ENCODE measurements around the gene PAPLN.

PAPLN gene

DNA sequence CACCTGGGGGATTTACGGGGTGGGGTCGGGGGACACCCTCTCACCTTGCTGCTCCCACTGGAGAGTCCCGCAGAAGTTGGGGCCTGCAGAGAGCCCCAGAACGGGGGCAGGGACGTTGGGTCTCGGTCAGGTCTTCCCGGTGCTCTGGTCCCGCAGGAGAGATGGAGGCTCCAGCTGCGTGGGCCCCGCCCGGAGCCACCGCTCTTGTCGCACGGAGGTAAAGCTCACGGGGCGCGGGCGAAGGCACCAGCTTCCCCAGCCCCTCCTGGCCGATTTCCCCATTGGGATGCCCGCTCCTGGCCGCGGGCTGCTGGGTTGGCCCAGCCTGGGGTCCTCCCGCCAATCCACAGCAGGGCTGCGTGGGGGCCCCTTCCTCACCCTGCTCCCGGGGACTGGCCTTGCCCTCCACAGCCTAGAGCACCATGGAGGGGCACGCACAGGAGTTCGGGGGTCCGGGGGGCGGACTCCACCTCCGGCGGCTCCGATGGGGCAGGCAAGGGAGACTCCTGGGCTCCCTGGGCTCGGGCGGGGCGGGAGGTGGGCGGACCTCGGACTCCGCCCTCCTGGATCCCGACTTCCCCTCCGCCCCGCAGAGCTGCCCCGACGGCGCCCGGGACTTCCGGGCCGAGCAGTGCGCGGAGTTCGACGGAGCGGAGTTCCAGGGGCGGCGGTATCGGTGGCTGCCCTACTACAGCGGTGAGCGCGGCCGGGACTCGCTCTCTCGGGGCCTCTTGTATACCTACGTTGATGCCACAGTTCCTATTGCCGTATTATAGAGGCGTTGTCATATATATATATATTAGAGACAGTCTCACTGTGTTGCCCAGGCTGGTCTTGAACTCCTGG lies 8.4 kb downstream of the PAPLN start:
- DNase-seq (ENCODE audit: low spot score): no peak

DNA sequence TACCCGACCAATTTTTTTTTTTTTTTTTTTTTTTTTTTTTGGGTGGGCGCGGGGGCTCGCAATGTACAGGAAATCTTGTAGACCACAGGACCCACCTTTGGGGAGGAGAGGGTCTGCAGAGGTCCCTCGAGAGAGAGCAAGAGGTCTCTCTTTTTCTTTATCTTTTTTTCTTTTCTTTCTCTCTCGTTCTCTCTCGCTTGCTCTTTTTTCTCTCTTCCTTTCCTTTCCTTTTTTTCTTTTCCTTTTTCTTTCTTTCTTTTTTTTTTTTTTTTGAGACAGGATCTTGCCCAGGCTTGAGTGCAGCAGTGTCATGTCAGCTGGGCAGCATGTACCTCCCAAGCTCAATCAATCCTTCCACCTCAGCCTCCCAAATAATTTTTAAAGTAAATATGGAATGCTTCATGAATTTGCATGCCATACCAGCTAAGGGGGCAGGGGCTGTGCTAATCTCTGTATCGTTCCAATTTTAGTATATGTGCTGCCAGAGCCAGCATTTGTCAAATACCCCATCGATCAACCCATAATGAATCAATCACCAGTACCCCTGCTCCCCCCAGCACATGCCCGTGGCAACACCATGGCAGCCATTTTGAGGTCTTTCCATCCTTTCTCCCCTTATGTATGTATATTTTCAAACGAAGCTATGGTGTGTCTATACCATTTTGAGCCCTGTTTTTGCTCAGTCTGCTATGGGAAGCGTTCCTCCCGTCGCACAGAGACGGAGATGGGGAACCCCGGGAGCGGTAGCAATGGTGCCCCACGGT lies 9.3 kb downstream of the PAPLN start:
- no peak for DNase-seq (ENCODE audit: low spot score)

DNA sequence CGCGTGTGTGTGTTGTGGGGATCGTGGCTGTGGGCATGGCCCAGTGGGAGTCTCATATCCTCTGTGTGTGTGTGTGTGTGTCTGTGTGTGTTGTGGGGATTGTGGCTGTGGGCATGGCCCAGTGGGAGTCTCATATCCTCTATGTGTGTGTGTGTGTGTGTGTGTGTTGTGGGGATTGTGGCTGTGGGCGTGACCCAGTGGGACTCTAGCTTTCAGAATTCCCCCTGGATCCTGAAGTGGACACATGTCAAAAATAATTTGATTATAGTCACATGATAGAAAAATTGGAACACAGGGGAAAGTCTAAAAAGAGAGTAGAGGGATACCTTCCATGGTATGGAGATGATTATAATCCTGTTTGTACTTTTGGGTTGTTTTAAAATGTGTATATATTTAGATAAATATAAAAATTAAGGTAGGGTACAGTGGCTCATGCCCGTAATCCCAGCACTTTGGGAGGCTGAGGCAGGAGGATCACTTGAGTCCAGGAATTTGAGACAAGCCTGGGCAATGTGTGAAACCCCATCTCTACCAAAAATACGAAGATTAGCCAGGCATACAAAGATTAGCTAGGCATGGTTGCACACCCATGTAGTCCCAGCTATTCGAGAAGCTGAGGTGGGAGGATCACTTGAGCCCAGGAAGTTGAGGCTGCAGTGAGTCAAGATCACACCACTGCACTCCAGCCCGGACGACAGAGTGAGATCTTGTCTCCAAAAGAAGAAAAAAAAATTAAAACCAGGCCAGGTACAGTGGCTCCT lies 11.0 kb downstream of the PAPLN start:
- DNase-seq (ENCODE audit: low spot score): no peak

DNA sequence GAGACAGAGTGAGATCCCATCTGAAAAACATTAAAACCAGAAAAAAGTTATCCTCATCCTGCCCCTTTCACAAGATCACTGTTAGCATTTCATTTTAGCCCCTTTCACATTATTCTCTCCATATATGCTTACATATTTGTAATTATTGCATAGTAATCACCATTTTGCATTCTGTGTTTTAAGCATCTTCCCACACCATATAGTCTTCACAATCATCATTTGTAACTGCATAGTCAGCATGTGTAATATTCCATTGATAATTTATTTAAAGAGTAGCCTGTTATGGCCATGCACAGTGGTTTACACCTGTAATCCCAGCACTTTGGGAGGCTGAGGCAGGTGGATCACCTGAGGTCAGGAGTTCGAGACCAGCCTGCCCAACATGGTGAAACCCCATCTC lies 11.8 kb downstream of the PAPLN start:
- no peak for DNase-seq (ENCODE audit: low spot score)

DNA sequence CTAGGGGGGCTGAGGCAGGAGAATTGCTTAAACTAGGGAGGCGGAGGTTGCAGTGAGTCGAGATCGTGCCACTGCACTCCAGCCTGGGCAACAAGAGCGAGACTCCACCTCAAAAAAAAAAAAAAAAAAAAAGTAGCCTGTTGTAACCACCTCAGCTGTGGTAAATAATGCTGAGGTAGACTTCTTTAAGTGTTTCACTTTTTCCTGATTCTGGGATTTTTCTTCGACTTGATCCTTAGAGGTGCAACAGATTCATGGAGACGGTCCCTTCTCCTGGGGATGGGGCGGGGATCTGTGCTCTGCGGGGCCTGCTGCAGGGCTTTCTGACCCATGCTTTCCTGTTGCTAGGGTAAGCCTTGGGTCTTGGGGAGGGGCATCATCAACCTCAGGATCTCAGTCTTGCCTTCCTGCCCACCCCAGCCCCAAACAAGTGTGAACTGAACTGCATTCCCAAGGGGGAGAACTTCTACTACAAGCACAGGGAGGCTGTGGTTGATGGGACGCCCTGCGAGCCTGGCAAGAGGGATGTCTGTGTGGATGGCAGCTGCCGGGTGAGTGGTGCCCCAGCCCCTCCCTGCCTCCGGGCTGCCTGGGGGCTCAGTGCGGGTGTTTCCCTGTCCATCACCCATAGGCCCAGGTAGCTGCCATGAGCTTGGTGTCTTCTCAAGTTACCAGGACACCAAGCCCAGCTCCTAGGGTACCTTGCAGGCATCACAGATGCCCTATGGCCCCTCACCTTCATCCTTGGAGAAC lies 12.4 kb downstream of the PAPLN start:
- DNase-seq (ENCODE audit: low spot score): no peak

DNA sequence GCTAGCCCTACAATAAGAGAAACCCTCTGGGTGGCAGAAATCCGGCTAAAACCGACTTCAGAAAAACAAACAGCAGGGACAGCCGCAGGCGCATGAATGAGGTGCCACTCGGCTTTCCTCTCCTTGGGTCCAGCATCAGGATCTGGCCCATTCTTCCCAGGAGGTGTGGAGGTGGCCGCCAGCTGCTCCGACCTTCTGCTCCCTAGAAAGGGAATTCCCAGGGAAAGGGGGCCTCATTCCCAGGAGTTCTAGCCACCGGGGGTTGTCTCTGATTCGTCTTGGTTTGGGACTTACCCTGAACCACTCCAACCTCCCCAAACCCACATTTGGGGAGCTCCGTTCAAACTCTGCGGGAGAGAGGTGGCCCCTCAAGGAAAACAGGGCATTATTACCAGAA lies 13.0 kb downstream of the PAPLN start:
- no peak for DNase-seq (ENCODE audit: low spot score)

DNA sequence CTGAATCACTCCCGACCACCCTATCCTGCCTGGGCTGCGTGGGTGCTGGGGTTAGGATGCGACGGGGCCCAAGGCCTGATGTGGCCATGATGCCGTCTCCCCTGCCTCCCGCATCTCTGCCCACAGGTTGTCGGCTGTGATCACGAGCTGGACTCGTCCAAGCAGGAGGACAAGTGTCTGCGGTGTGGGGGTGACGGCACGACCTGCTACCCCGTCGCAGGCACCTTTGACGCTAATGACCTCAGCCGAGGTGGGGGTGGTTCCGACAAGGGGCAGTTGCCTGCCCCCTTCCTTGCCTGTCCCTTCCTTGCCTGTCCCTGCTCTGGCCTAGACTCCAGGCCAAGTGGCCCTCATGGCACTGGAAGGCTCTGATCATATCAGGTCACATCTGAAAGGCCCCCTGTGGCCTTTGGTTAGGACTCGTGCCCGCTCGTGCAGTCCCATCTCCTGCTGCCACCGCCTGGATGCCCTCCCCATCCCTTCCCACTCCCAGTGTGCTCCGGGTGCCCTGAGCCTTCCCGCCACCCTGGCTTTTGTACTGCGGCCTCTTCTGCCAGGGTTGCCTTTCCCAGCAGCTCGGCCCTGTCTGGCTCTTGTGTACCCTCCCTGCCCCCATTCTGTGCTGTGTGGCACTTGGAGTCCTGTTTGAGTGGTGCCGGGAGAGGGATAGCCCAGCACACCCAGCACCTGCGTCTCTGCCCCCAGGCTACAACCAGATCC lies 13.6 kb downstream of the PAPLN start:
- no peak for DNase-seq (ENCODE audit: low spot score)

DNA sequence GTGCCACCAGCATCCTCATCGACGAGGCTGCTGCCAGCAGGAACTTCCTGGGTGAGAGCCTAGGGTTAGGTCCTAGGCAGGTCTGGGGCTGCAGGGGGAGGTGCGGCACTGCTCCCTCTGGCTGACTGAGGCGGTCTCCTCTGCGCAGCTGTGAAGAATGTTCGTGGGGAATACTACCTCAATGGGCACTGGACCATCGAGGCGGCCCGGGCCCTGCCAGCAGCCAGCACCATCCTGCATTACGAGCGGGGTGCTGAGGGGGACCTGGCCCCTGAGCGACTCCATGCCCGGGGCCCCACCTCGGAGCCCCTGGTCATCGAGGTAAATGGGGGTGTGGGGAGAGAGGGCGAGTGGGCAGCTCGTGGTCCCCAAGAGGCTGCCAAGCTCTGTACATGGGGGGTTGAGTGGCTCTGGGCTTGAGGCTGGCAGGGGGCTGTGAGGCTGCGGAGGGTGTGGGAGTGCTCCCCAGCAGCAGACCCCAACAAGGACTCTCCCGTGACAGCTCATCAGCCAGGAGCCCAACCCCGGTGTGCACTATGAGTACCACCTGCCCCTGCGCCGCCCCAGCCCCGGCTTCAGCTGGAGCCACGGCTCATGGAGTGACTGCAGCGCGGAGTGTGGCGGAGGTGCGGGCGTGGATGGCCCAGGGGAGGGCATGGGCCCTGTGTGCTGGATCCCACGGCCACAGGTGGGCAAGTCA lies 14.4 kb downstream of the PAPLN start:
- no peak for DNase-seq (ENCODE audit: low spot score)

DNA sequence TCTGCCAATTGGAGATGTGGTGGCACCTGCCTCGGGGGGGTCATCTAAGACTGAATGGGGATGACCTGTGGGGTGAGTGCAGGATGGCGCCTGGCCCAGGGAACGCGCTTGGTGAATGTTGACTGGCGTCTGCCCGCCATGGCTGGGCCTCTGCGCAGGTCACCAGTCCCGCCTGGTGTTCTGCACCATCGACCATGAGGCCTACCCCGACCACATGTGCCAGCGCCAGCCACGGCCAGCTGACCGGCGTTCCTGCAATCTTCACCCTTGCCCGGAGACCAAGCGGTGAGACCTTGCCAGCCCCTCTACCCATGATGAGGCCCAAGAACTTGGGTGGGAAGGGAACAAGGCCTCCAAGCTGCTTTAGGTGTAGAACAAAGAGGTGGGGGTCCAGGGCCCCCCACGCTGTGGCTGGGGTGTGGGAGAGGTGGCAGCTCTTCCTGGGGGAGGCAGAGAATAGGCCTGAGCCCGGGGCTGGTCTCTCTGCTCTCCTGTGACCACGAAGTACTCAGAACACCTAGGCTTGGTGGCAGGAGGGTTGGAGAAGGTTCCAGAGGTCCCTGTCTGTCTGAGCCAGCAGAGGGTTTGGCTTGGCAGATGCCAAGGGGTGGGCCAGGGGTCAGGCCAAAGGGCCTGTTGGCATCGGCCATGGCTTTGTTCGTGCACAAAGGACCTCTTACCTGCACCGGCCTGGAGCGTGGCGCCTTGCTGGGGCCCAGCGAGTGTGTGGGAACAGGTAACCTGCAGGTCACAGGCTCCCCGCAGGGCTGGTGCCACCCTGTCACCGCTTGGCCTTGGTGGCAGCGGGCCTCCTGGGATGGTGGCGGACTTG lies 15.4 kb downstream of the PAPLN start:
- DNase-seq (ENCODE audit: low spot score): no peak

DNA sequence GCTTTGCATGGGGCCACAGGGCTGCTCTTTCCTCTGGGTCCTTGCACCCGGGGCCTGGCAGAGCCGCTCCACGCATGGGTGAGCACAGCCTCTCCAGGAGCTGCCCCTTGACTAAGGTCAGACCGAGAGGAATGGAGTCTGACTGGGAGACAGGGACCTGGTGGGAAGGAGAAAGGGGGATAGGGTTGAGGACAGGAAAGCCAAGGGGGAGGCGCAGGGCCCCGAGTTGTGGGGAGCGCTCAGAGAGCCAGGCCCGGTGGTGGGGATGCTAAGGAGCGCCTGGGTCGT lies 16.0 kb downstream of the PAPLN start:
- DNase-seq (ENCODE audit: low spot score): no peak

DNA sequence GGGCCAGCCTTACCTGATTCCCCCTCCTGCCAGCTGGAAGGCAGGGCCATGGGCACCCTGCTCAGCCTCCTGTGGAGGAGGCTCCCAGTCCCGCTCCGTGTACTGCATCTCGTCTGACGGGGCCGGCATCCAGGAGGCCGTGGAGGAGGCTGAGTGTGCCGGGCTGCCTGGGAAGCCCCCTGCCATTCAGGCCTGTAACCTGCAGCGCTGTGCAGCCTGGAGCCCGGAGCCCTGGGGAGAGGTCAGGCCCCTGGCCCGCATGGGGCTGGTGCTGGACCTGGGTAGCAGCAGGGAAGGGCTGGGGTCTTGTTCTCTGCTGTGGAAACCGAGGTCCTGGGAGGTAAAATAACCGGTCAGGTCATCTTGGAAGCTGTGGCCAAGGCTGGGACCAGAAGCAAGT lies 16.4 kb downstream of the PAPLN start:
- DNase-seq (ENCODE audit: low spot score): no peak

DNA sequence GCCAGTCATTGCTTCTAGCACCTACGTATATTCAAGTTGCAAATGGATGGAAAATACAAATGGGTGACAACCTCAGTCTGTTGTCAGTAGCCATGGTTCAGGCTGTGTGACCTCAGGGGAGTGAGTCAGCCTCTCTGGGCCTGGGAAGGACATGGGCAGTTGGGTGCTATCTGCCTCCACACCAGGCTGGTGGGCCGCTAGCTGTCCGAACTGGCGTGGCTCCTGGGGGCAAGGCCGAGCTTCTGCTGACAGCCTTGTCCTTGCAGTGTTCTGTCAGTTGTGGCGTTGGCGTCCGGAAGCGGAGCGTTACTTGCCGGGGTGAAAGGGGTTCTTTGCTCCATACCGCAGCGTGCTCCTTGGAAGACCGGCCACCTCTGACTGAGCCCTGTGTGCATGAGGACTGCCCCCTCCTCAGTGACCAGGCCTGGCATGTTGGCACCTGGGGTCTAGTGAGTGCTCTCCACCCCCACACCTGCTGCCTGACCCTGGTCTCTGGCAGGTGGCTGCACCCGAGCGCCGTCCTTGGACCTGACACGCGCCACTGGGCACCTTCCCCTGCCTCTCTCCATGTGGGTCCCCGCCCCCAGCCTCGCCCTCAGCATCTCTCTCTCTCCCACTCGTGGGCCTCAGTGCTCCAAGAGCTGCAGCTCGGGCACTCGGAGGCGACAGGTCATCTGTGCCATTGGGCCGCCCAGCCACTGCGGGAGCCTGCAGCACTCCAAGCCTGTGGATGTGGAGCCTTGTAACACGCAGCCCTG lies 17.1 kb downstream of the PAPLN start:
- no peak for DNase-seq (ENCODE audit: low spot score)

DNA sequence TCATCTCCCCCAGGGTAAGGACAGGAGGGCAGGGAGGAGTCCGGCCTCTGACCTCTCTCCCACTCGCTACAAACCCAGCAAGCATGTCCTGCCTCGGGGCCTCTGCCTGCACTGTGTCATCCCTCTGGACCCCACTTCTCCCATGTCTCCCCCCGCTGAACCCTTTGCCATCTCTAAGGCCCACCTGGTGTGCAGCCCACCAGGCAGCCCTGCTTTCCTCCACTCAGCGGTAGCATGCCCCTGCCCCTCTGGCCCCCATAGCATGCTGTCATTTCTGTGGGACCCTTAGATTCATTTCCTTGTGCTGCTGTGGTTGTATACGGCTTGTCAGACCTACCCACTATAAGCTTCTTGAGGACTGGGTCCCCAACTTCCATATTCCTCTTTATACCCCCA lies 17.7 kb downstream of the PAPLN start:
- no peak for DNase-seq (ENCODE audit: low spot score)

DNA sequence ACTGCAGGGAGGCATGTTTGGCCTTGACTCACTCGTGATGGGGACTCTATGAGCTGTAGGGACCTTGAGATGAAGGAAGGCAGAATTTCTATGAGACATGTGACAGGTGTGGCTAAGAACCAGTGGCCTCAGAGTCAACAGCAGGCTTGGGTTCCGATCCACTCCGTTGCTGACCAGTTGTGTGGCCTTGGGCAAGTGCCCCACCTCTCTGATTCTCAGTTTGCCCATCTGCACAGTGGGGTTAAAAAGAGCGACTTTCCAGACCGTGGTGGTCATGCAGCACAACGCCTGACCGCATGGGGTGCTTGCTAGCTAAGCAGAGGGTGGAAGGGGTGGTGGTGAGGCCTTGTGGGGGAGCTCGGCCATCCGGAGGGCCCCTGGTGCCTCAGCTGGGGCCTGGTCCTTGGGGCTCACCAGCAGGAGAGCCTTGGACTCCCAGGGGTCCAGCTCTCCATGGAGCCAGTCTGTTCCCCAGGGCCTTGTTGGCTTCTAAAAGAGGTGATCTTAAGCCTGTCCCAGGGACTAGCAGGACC lies 18.5 kb downstream of the PAPLN start:
- DNase-seq (ENCODE audit: low spot score): no peak

DNA sequence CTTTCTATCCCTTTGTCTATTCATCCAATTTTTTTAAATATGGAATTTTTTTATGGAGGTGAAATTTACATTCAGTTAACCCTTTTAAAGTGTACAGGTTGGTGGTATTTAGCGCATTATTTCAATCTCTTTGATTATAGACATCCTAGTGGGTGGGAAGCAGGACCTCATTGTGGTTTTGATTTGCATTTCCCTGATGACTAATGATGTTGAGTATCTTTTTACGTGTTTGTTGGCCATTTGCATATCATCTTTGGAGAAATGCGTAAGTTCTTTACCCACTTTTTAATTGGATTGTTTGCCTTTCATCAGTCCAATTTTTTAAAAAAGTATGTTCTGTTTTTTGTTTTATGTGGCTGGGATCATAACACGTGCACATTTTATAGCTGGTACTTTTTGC lies 20.8 kb downstream of the PAPLN start:
- no peak for DNase-seq (ENCODE audit: low spot score)

DNA sequence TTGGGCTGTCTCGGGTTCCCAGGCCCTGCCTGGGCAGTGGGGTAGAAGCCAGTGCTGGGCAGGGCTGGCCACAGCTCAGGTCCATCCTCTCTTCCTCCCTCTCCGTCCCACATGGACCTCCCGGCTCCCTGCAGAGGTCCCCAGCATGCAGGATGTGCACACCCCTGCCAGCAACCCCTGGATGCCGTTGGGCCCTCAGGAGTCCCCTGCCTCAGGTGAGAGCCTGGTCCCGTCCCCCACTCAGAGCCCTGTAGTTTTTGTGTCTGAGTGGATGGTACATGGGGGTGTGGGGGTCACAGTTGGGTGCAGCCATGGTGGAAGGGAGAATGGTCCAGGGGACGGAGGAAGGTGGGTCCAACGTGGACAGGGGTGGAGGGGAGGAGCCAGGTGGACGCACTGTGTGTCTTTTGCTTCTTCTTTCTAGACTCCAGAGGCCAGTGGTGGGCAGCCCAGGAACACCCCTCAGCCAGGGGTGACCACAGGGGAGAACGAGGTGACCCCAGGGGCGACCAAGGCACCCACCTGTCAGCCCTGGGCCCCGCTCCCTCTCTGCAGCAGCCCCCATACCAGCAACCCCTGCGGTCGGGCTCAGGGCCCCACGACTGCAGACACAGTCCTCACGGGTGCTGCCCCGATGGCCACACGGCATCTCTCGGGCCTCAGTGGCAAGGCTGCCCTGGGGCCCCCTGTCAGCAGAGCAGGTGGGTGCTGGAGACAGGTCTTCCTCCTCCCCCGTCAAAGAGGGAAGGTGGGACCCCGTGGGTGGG lies 21.7 kb downstream of the PAPLN start:
- DNase-seq (ENCODE audit: low spot score): no peak

DNA sequence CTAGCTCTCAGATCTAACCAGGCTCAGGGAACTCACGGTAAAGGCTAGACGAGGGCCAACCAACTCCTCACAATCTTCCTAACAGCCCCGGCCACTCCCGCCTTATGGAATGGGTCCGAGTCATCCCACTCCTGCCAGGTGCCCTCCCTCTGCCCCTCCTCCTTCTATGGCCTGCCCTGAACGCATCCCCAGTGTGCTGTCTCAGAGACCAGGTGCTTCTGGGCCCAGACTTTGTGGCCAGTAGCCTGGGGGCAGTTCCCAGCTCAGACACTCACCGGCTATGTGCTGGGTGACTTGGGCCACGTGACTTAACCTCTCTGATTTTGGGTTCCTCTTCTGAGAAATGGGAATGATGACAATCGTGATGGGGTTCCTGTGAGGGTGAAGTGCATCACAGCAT lies 22.5 kb downstream of the PAPLN start:
- DNase-seq (ENCODE audit: low spot score): no peak

DNA sequence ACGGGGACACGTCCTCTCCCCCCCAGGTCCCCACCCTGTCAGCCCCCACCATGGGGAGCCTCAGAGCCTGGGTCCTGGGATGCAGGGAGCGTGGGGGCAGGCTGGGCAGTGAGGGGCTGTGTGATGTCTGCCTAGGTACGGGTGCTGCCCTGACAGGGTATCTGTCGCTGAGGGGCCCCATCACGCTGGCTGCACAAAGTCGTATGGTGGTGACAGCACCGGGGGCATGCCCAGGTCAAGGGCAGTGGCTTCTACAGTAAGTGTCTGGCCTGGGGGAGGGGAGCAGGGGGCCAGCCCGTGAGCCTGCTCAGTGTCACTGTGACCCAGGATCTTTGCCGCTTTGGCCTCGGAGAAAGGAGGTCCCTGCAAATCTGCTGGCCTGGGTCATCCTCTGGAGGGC lies 23.3 kb downstream of the PAPLN start:
- no peak for DNase-seq (ENCODE audit: low spot score)
